CD4-positive, alpha-beta T cell (primary cell): ENCODE measurements around the gene PDGFRB. TPM values are rescaled to one million over a fixed set of nuclear protein-coding genes. Genes with fewer than 3 reads are reported as not detected.

Source experiments
- ATAC-seq: fragments of 200-7000 bp; cut with Tn5 transposase; one replicate; pipeline ENCODE4 v1.10.0; 2022; ENCODE audit warnings: mild to moderate bottlenecking; ENCODE audit not compliant: poor library complexity
- CTCF ChIA-PET: fragments of 350-600 bp; sonication (Branson Sonifier 250); formaldehyde crosslinking; loops from one replicate; lab custom pipeline; 2021; ENCODE audit warnings: antibody characterized with exemption, inconsistent platforms; lab: Charles Lee
- POLR2A ChIA-PET: fragments of 350-600 bp; sonication (Branson Sonifier 250); formaldehyde crosslinking; loops from one replicate; lab custom pipeline; 2021; ENCODE audit warnings: antibody characterized with exemption, inconsistent platforms; lab: Charles Lee
- DNase-seq, 14 experiments: peaks; one replicate each; pipeline ENCODE4 v3.0.0-alpha.2; 2013 to 2020; ENCODE audit warnings: mixed read lengths in 2 of 14
- H3K27ac ChIP-seq, 2 donors: one replicate each; pipeline versions ENCODE4 v1.5.1 to v1.7.0; 2013; ENCODE audit warnings: low read length in 2 of 2, low read depth in 1 of 2, mild to moderate bottlenecking in 1 of 2
- H3K27me3 ChIP-seq, 2 experiments: 1 replicate in 1 of 2; 2 replicates in 1 of 2; pipeline versions ENCODE4 v1.6.1 to v1.7.0; 2013; ENCODE audit warnings: low read length in 2 of 2, control low read depth in 1 of 2, mild to moderate bottlenecking in 1 of 2, moderate library complexity in 1 of 2; ENCODE audit not compliant: insufficient read depth in 2 of 2, control insufficient read depth in 1 of 2
- H3K36me3 ChIP-seq: one replicate; pipeline ENCODE4 v1.6.1; 2013; ENCODE audit warnings: low read length, control low read depth; ENCODE audit not compliant: insufficient read depth
- H3K4me1 ChIP-seq: one replicate; pipeline ENCODE4 v1.6.1; 2013; ENCODE audit warnings: low read length, control low read depth; ENCODE audit not compliant: insufficient read depth
- H3K4me3 ChIP-seq: one replicate; pipeline ENCODE4 v1.5.1; 2013; ENCODE audit warnings: mild to moderate bottlenecking, low read length, moderate library complexity
- H3K9me3 ChIP-seq, 2 experiments: 1 replicate in 1 of 2; 2 replicates in 1 of 2; pipeline versions ENCODE4 v1.6.1 to v1.7.0; 2013; ENCODE audit warnings: low read length in 2 of 2, mild to moderate bottlenecking in 2 of 2, control low read depth in 1 of 2, moderate library complexity in 1 of 2; ENCODE audit not compliant: control insufficient read depth in 1 of 2, insufficient read depth in 1 of 2
- H3K27ac Mint-ChIP-seq: one replicate; pipeline ENCODE4 v1.8.0; 2020; ENCODE audit warnings: mixed read lengths
- H3K27me3 Mint-ChIP-seq: one replicate; pipeline ENCODE4 v1.8.0; 2021; ENCODE audit warnings: mixed read lengths
- H3K36me3 Mint-ChIP-seq: one replicate; pipeline ENCODE4 v1.8.0; 2021; ENCODE audit warnings: low read depth, mixed read lengths
- H3K4me1 Mint-ChIP-seq: one replicate; pipeline ENCODE4 v1.8.0; 2021; ENCODE audit warnings: low read depth, mixed read lengths
- H3K4me3 Mint-ChIP-seq: one replicate; pipeline ENCODE4 v1.8.0; 2020; ENCODE audit warnings: mild to moderate bottlenecking, mixed read lengths
- H3K9me3 Mint-ChIP-seq: one replicate; pipeline ENCODE4 v1.8.0; 2020; ENCODE audit warnings: mixed read lengths
- intact Hi-C, 2 experiments: fragments of 100-400 bp; cut with DNase I in 1 of 2; cut with micrococcal nuclease in 1 of 2; formaldehyde crosslinking; loops; one replicate each; pipeline versions ENCODE4 v1.15.1 to v1.9.0; 2023 to 2025; cut with DNase I, micrococcal nuclease
- total RNA-seq, 174 experiments: library from RNA in 2 of 174; stranded (reverse) in 2 of 174; gene quantifications; one replicate each; pipeline ENCODE4 v1.2.3 and lab custom pipeline; 2021 to 2026
- TF ChIP-seq, protein P1 (sequence below): fragments of 200-600 bp; IDR thresholded peaks from one replicate; pipeline ENCODE4 v1.8.0; 2022; ENCODE audit warnings: antibody characterized with exemption, mild to moderate bottlenecking

PDGFRB gene
- total RNA-seq, 2 experiments from 2014 or later, result not detected

DNA sequence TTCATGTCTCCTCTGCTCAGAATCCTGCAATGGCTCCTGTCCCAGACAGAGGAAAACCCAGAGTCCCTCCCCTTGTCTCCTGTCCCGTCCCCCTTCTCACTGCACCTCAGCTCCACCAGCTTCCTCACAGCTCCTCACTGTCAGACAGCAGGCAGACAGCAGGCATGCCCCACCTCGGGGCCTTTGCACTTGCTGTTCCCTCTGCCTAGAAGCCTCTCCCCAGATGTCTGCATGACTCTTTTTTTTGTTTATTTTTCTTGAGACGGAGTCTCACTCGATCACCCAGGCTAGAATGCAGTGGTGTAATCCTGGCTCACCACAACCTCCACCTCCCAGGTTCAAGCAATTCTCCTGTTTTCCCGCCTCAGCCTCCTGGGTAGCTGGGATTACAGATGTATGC, 25.4 kb upstream of the PDGFRB start:
- ATAC-seq (no peak), DNase-seq (no peak)
- Mint-ChIP-seq H3K27me3 (peaks cover 5% of the 10 kb centered on the region), H3K4me1 (no peaks in the 10 kb centered on the region), H3K4me3 (no peak overlapping the region), H3K36me3 (no peaks in the 10 kb centered on the region), H3K27ac (no peak overlapping the region), H3K9me3 (no peaks in the 10 kb centered on the region)
- TF ChIP-seq, protein P1, sequence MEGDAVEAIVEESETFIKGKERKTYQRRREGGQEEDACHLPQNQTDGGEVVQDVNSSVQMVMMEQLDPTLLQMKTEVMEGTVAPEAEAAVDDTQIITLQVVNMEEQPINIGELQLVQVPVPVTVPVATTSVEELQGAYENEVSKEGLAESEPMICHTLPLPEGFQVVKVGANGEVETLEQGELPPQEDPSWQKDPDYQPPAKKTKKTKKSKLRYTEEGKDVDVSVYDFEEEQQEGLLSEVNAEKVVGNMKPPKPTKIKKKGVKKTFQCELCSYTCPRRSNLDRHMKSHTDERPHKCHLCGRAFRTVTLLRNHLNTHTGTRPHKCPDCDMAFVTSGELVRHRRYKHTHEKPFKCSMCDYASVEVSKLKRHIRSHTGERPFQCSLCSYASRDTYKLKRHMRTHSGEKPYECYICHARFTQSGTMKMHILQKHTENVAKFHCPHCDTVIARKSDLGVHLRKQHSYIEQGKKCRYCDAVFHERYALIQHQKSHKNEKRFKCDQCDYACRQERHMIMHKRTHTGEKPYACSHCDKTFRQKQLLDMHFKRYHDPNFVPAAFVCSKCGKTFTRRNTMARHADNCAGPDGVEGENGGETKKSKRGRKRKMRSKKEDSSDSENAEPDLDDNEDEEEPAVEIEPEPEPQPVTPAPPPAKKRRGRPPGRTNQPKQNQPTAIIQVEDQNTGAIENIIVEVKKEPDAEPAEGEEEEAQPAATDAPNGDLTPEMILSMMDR, result no peak
- CTCF ChIA-PET, result no interaction called here
- Histone ChIP-seq H3K36me3 (no peaks in the 10 kb centered on the region), H3K27ac (no peak overlapping the region), H3K9me3 (no peaks in the 10 kb centered on the region), H3K4me1 (no peaks in the 10 kb centered on the region), H3K4me3 (no peak overlapping the region), H3K27me3 (peaks cover 0 to under 1% of the 10 kb centered on the region in 2 experiments)
- POLR2A ChIA-PET, result no interaction called here
- intact Hi-C loops, result no loop called here

DNA sequence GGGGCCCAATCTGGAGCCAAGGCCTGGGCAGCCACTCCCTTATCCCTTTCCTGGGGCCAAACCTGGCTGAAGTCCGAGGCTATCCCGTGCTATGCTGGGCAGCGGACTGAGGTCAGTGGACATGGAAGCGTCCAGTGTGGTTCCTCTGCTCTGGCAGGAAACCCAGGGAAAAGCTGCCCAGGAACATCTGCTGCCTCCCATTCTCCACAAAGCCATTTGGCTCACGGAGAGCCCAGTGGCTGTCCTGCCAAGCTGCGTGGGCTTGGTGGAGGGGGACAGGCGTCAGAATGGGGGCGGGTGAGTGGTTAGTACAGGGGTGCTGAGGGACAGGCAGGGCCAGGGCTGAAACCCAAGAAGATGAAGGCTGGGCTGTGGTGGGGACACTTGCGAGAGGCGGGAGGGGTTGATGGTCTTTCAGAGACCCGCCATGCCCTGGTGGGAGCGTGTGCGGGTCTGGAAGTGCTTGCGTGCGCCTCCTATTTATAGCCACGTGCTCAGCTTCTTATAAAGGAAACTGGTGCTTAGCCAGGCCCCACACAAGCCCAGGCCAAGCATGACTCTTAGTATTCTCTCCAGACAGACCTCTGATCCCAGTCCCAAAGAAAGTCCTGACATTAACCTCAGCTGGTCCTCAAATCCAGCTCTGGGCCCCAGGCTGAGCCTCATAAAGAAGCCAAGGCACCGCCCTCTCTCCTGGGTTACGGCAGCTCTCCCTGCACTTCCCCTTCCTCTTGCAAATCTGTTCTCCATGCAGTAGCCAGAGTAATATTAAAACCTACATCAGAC, 24.8 kb upstream of the PDGFRB start:
- ChIA-PET CTCF (no interaction called here), POLR2A (no interaction called here)
- TF ChIP-seq, protein P1, result no peak
- H3K27me3 ChIP-seq, result peaks cover 0 to 3% of the 10 kb centered on the region in 2 experiments
- intact Hi-C loops, result no loop called here
- Mint-ChIP-seq H3K36me3 (no peaks in the 10 kb centered on the region), H3K4me1 (no peaks in the 10 kb centered on the region), H3K4me3 (no peak overlapping the region), H3K9me3 (no peaks in the 10 kb centered on the region), H3K27ac (no peak overlapping the region), H3K27me3 (peaks cover 5% of the 10 kb centered on the region)
- H3K4me3 ChIP-seq, result no peak overlapping the region
- no peaks in the 10 kb centered on the region for H3K36me3 ChIP-seq
- no peaks in the 10 kb centered on the region for H3K9me3 ChIP-seq
- DNase-seq (no peak), ATAC-seq (no peak)
- H3K4me1 ChIP-seq, result no peaks in the 10 kb centered on the region
- H3K27ac ChIP-seq, result no peak overlapping the region

DNA sequence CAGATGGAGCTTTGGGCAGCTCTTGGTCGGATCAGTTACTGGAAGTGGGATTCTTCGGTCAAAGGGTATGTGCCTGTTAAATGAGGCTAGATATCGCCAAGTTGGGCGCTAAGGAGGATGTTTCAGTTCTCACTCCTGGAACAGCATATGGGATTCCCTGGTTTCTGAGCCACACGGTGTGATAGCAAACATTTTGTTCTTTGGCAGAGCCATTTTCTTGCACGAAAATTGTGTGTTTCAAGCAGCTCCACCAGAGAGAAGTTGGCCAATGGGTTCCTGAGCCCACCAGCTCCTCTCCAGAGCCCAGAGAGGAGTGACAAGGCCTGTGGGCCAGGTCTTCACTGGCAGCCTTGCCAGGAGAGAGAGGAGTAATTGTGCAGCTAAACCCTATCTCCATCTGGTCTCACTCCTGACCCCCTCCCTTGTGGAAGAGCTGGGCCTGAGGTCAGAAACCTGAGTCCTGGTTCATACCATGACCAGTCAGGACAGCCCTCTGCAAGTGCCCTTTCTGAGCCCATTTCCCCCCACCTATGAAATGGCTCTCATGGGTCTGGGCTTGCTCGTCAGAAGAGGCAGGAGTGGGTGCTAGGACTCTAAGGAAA, 23.5 kb upstream of the PDGFRB start:
- Histone ChIP-seq H3K9me3 (no peaks in the 10 kb centered on the region), H3K4me3 (no peak overlapping the region), H3K4me1 (no peaks in the 10 kb centered on the region), H3K27ac (no peak overlapping the region), H3K27me3 (peaks cover 0 to 4% of the 10 kb centered on the region in 2 experiments), H3K36me3 (no peaks in the 10 kb centered on the region)
- DNase-seq (no peak), ATAC-seq (no peak)
- Mint-ChIP-seq H3K36me3 (no peaks in the 10 kb centered on the region), H3K4me3 (no peak overlapping the region), H3K27me3 (peaks cover 5% of the 10 kb centered on the region), H3K9me3 (no peaks in the 10 kb centered on the region), H3K27ac (no peak overlapping the region), H3K4me1 (no peaks in the 10 kb centered on the region)
- TF ChIP-seq, protein P1, result no peak
- intact Hi-C loops, result no loop called here
- CTCF ChIA-PET, result no interaction called here
- POLR2A ChIA-PET, result no interaction called here
